Lung (tissue), 12 donors: ENCODE results near the gene CLDN25. TPM values are rescaled to one million over a fixed set of nuclear protein-coding genes. Genes with fewer than 3 reads are reported as not detected.

Source experiments
- ATAC-seq: fragments of 200-7000 bp; cut with Tn5 transposase; one replicate; pipeline ENCODE4 v1.9.1; 2020; ENCODE audit warnings: moderate number of reproducible peaks; ENCODE audit not compliant: insufficient read depth, low FRiP score
- DNase-seq, 3 donors: peaks; one replicate each; pipeline ENCODE4 v3.0.0-alpha.2; 2013 to 2017
- H3K27ac ChIP-seq, 2 donors: one replicate each; pipeline ENCODE4 v1.5.1; 2013; ENCODE audit warnings: mild to moderate bottlenecking in 2 of 2, moderate library complexity in 2 of 2, control low read depth in 1 of 2, inconsistent platforms in 1 of 2, low read depth in 1 of 2, low read length in 1 of 2
- H3K27me3 ChIP-seq, 3 donors: one replicate each; pipeline ENCODE4 v1.5.1; 2013; ENCODE audit warnings: low read length in 2 of 3; ENCODE audit not compliant: control insufficient read depth in 3 of 3, insufficient read depth in 3 of 3
- H3K36me3 ChIP-seq, 4 donors: one replicate each; pipeline ENCODE4 v1.5.1; 2013; ENCODE audit warnings: low read length in 4 of 4, mild to moderate bottlenecking in 1 of 4, moderate library complexity in 1 of 4; ENCODE audit not compliant: control insufficient read depth in 4 of 4, insufficient read depth in 4 of 4
- H3K4me1 ChIP-seq, 5 donors: one replicate each; pipeline ENCODE4 v1.5.1; 2013; ENCODE audit warnings: low read length in 5 of 5, mild to moderate bottlenecking in 2 of 5, moderate library complexity in 1 of 5; ENCODE audit not compliant: control insufficient read depth in 5 of 5, insufficient read depth in 5 of 5
- H3K4me3 ChIP-seq: one replicate; pipeline ENCODE4 v1.5.1; 2013; ENCODE audit warnings: mild to moderate bottlenecking, control low read depth, moderate library complexity
- H3K9ac ChIP-seq, 2 donors: one replicate each; pipeline ENCODE4 v1.5.1; 2013; ENCODE audit warnings: low read length in 2 of 2, control low read depth in 1 of 2; ENCODE audit not compliant: insufficient read depth in 1 of 2
- H3K9me3 ChIP-seq, 4 donors: one replicate each; pipeline ENCODE4 v1.5.1; 2013; ENCODE audit warnings: low read length in 3 of 4, mild to moderate bottlenecking in 1 of 4, moderate library complexity in 1 of 4; ENCODE audit not compliant: control insufficient read depth in 4 of 4, insufficient read depth in 3 of 4
- CTCF ChIP-seq: IDR thresholded peaks from 2 replicates; pipeline ENCODE4 v1.5.1; 2012; ENCODE audit warnings: mild to moderate bottlenecking; ENCODE audit errors: control extremely low read depth, extremely low read depth
- WGBS, 2 donors: extraction: QIAGEN DNeasy Blood & Tissue Kit; methylation state at CpG; one replicate each; pipeline ENCODE4 v1.1.7; 2013; 5-methylcytosine and 5-hydroxymethylcytosine counted together
- polyA plus RNA-seq, 2 donors: library from polyadenylated mRNA; stranded (reverse); fragments of 200-250 nt; gene quantifications; one replicate each; pipeline ENCODE4 v1.2.1, GENCODE V29; 2013
- total RNA-seq, 2 donors: library from RNA; depleted of rRNA in 1 of 2; stranded (reverse); fragments of >200 nt in 1 of 2; gene quantifications; one replicate each; pipeline ENCODE4 v1.2.1, GENCODE V29; 2014 to 2021
- donor health status: control.
- donor health status: control.
- donor health status: Bipolar disorder and iron deficiency.
- donor health status: healthy.
- donor health status: DM: yes; HTN: yes; CAD: no.

CLDN25 gene
- total and polyA plus RNA-seq, 4 donors = not detected

- TF ChIP-seq CTCF = no peak
- DNase-seq (no peak), ATAC-seq (no peak)
- Histone ChIP-seq H3K9me3 (no peaks in the 10 kb centered on the region), H3K27ac (no peak overlapping the region), H3K27me3 (no peaks in the 10 kb centered on the region), H3K9ac (no peak overlapping the region), H3K36me3 (peaks cover 8 to 24% (median 15%) of the 10 kb centered on the region in 4 donors), H3K4me1 (no peaks in the 10 kb centered on the region), H3K4me3 (no peak overlapping the region)
- WGBS, 2 donors = 96 to 98% methylated on average over 3 of the region's 3 CpGs
These were observed 38.8 kb downstream of the CLDN25 start for GRCh38 chr11:113818426-113818825.

GRCh38 chr11:113827477-113827876, 47.9 kb downstream of the CLDN25 start:
- Histone ChIP-seq H3K4me1 (no peaks in the 10 kb centered on the region), H3K9me3 (no peaks in the 10 kb centered on the region), H3K4me3 (no peak overlapping the region), H3K36me3 (peaks cover 4 to 29% (median 22%) of the 10 kb centered on the region in 4 donors), H3K27me3 (no peaks in the 10 kb centered on the region), H3K27ac (no peak overlapping the region), H3K9ac (no peak overlapping the region)
- DNase-seq (no peak), ATAC-seq (no peak)
- 94 to 97% methylated on average over 3 of the region's 3 CpGs for WGBS, 2 donors
- no peak for TF ChIP-seq CTCF

DNA sequence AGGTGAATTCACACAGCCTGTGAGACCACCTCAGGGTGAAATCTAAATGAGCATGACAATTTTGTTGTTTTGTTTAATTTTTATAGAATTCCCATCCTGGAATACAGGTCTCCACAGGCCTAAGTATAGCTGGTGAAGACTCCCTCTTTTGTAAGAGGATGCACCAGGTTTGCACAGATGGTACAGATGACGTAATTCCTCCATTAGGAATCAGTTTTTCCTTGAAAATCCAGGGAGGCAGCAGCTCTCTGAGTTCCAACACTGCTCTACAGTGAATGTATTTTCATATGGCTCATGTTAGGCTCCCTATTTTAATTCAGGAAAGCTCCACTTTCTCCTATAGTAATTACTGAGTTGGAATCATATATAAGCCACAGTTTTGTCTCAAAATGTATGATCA, 48.6 kb downstream of the CLDN25 start:
- no peaks in the 10 kb centered on the region for H3K27me3 ChIP-seq
- H3K4me1 ChIP-seq = no peaks in the 10 kb centered on the region
- H3K9ac ChIP-seq = no peak overlapping the region
- H3K4me3 ChIP-seq = no peak overlapping the region
- no peak for ATAC-seq
- H3K27ac ChIP-seq = no peak overlapping the region
- peaks cover 2 to 28% (median 23%) of the 10 kb centered on the region in 4 donors for H3K36me3 ChIP-seq
- no peak for TF ChIP-seq CTCF
- no peaks in the 10 kb centered on the region for H3K9me3 ChIP-seq
- DNase-seq = no peak
- 92 to 93% methylated on average over 1 of the region's 1 CpG for WGBS, 2 donors

DNA sequence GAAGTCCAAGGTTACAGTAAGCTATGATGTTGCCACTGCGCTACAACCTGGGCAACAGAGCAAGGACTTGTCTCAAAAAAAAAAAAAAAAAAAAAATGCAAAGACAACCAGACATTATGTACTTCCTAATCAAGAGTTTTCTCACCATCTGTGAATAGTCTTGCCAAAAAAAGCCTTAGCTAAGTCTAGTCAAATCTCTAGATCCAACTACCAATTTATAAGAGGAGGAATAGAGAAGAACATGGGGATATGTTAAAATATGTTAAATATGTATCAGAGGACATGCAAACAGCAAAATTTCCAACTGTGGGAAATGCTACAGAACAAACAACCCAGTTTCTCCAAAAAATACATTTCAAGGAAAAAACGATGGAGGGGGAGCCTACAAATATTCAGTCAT, 50.2 kb downstream of the CLDN25 start:
- H3K9me3 ChIP-seq = no peaks in the 10 kb centered on the region
- WGBS, 2 donors = 92 to 93% methylated on average over 2 of the region's 2 CpGs
- no peak overlapping the region for H3K4me3 ChIP-seq
- TF ChIP-seq CTCF = no peak
- H3K9ac ChIP-seq = no peak overlapping the region
- H3K4me1 ChIP-seq = no peaks in the 10 kb centered on the region
- no peak for ATAC-seq
- no peak for DNase-seq
- H3K27me3 ChIP-seq = no peaks in the 10 kb centered on the region
- no peak overlapping the region for H3K27ac ChIP-seq
- H3K36me3 ChIP-seq = peaks cover 2 to 27% (median 22%) of the 10 kb centered on the region in 4 donors
